HG02885 (cell line): ENCODE measurements around the gene MYH16.
"Not testable (repeated sequence)": the region's sequence is repeated elsewhere in the genome, so short reads cannot be mapped to it uniquely, and the experiment has no call there.

Experiments
- ATAC-seq: cut with Tn5 transposase; IDR thresholded peaks from one replicate; pipeline ENCODE4 v1.9.1; 2021; ENCODE audit warnings: mild to moderate bottlenecking; ENCODE audit not compliant: unreplicated experiment, poor library complexity

MYH16 gene

DNA sequence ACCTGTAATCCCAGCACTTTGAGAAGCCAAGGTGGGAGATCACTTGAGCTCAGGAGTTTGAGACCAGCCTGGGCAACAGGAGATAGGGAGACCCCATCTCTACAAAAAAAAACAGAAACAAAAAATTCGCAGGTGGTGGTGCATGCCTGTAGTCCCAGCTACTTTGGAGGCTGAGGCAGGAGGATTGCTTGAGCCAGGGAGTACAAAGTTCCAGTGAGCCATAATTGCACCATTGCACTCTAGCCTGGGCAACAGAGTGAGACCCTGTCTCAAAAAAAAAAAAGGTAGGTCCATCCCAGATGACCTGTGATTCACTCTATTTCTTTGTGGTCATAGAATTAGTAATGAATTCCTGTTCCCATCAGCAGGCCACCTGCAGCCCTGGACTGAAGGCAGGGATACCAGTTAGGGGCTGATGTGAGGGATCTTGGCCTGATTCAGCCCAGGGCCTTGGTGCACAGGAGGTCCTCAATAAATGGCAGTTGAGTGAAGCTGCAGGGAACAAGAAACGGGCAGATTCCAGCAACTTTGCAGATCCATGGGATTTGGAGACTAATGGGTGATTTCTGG lies at the start of gene MYH16:
Gene MYH16 (plus strand): TSS at position 364 of the 570 bp plus-strand sequence.
- ATAC-seq: no peak

DNA sequence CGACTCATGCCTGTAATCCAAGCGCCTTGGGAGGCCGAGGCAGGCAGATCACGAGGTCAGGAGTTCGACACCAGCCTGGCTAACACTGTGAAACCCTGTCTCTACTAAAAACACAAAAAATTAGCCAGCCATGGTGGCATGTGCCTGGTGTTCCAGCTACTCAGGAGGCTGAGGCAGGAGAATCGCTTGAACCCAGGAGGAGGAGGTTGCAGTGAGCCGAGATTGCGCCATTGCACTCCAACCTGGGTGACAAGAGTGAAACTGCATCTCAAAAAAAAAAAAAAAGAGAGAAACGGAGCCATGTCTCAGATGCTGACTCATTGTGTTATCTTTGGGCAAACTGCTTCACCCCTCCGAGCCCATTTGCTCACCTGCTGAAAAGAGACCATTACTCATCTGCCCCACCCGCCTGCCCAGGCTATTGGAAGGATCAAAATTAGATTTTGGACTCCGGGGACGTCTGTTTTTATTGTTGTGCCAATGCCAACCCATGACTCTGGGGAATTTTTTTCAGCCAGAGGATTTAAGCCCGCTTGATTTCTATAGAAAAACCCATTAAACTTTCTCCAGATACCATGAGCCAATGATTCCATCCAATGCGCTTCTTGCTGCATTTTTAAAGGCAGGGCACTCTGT lies 48.3 kb upstream of the MYH16 start:
- not testable (repeated sequence) for ATAC-seq

DNA sequence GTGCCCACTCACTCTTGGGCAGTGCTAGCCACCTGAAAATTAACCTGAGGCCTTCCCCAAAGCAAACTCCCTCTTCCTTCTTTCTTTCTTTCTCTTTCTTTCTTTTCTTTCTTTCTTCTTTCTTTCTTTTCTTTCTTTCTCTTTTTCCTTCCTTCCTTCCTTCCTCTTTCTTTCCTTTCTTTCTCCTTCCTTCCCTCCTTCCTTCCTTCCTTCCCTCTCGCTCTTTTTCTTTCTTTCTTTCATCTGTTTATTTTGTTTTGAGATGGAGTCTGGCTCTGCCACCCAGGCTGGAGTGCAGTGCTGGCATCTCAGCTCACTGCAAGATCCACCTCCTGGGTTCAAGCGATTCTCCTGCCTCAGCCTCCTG lies 47.8 kb upstream of the MYH16 start:
- no peak for ATAC-seq

- ATAC-seq: no peak
Observed at GRCh38 chr7:99229234-99229633, 43.4 kb upstream of the MYH16 start.

DNA sequence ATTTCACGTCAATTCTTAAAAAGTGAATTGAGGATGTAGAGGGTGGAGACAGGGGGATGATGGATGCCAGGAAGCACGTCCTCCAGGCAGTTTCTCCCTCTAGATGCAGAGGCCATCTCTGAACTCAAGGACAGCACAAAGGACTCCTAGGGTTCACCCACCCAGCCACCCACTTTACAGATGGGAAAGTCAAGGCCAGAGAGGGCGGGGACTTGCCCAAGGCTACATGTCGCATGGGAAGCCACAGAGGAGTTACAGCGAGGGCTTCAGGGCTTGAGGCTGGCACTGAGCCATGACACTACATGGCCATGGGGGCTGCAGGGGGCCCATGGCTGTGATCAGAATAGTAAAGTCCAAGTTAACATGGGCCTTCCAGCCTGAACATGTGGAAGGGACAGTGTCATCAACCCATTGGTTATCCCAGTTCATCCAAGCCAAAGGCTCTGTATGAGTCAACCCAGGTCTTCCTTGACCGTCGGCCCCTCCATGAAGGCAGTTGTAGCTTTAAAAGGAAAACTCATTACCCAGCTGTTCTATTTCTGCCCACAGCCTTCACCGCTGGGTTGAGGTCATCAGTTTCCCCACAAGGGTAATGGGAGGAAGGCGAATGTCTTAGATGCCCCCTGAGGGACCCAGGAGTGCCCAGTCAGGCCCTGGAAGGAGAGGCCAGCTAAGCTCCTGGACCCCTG lies 40.4 kb upstream of the MYH16 start:
- ATAC-seq: no peak

- ATAC-seq: not testable (repeated sequence)
Observed at GRCh38 chr7:99232955-99233354, 39.7 kb upstream of the MYH16 start.

- no peak for ATAC-seq
Observed at GRCh38 chr7:99234185-99234584, 38.5 kb upstream of the MYH16 start.

DNA sequence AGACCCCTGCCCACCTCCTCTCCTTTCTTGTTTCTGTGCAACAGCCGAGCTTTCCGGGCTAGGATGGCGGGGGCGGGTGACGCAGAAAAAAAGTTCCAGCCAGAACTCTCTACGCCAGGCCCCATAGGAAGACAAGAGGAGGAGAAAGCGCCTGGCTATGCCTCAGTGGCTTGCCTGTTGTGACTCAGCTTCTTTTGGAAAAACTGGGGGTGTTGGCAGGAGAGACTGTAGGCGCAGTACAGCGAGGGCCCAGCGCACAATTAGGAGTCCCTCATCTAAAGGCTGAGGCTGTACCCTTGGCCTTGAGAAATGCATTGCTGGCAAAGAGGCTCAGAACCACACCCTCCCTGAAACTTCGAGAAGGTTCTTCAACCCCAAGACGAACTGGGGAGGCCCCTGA lies 36.7 kb upstream of the MYH16 start:
- ATAC-seq: no peak

- ATAC-seq: not testable (repeated sequence)
Observed at GRCh38 chr7:99237876-99238275, 34.8 kb upstream of the MYH16 start.

DNA sequence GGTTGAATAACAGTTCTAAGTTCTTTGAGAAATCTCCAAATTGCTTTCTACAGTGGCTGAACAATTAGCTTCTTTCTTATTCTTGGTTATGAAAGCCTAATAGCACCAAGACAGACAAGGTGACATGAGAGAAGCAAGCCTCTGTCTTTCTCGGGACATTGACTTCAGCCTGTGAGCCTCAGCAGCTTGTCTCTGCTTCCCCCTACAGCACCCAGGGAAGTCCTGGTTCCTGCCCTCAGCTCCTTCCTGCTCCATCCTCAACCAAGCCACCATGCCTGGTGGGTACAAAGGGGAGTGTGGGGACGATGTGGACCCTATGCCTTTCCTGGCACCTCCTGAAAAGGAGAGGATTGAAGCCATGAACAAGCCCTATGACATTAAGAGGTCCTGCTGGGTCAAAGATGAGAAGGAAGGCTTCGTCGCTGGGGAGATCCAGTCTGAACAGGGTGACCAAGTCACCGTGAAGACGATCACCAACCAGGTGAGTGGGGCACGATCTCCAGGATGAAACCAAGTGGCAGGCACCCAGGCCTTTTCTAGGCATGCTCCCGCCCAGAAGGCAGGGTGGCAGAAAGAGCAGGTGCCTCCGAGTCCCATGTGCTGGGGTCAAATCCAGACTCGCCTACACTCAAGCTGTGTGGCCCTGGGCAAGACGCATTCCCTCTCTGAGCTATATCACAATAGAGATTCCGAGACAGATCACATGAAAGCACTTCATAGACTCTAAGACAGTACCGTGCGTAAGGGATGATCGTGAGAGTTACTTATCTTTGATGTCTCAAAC lies 33.9 kb upstream of the MYH16 start:
- no peak for ATAC-seq

- ATAC-seq: no peak
Observed at GRCh38 chr7:99242682-99243081, 30.0 kb upstream of the MYH16 start.

GRCh38 chr7:99243751-99244337 lies 28.8 kb upstream of the MYH16 start:
- no peak for ATAC-seq

GRCh38 chr7:99244939-99245338 lies 27.7 kb upstream of the MYH16 start:
- ATAC-seq: no peak

GRCh38 chr7:99248391-99249095 lies 24.1 kb upstream of the MYH16 start:
- ATAC-seq: no peak

GRCh38 chr7:99249985-99250575 lies 22.6 kb upstream of the MYH16 start:
- ATAC-seq: no peak

DNA sequence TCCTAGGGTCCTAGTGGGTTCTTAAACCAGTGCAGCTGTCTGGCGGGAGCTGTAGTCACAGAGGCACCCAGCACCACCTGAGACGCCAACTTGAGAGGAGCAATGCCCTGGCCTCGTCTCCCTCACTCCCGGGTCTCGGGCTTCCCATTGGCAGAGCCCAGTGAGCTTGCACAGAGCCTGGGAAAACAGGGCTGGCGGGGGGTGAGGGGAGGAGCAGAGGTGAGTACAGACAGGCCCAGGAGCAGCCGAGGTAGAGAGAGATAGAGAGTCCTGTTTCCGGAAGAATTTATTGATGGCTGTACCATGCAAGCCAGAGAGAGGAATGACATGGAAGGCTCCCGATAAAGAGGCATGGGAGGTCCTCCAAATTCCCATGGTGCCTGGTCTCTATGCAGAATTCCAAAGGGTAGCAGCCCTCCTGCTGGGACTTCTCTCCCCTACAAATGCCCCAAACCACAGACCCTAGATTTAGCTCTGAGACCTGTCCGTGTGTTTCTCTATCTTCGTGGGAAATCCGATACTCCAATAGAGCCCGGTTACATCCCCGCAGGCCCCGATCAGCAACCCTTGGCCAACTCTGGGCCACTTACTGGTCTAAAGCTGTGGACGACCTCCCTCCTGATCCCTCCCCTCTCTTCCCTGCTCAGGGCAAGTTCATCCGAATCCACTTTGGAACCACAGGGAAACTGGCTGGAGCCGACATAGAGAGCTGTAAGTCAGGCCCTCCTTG lies 20.3 kb upstream of the MYH16 start:
- ATAC-seq: no peak

DNA sequence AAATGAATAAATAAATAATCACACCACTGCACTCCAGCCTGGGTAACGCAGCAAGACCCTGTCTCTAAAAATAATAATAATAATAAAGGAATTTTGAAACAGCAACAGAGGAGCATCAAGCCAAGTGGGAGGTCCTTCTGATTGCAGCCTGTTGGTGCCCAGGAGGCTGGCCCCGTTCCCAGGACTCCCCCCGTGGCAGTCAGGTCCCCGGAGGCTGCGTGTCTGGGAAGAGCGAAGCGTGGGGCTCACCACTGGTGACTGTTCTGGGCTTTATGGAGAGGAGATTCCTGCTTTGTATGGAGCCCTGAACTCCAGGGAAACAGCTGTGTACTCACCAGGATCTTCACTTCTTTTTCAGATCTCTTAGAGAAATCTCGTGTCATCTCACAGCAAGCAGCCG lies 19.3 kb upstream of the MYH16 start:
- ATAC-seq: no peak

GRCh38 chr7:99254390-99254789 lies 18.2 kb upstream of the MYH16 start:
- no peak for ATAC-seq

GRCh38 chr7:99255463-99255862 lies 17.2 kb upstream of the MYH16 start:
- ATAC-seq: no peak
